AML-193 (cell line): Measurements from ENCODE around the gene DGCR2.
"Not testable (repeated sequence)": the region's sequence is repeated elsewhere in the genome, so short reads cannot be mapped to it uniquely, and the experiment has no call there.

Source experiments
- DNase-seq, 2 experiments: peaks; one replicate each; lab custom pipeline; 2025; lab: John Stamatoyannopoulos, UW

The DGCR2 gene

GRCh38 chr22:19109198-19110063, 12.8 kb downstream of the DGCR2 start:
- peak; percentile 97 to 98 for DNase-seq

GRCh38 chr22:19108807-19109197, 13.4 kb downstream of the DGCR2 start:
- DNase-seq = peak in 1 of 2 experiments; percentile 6

GRCh38 chr22:19107730-19108074, 14.5 kb downstream of the DGCR2 start:
- no peak for DNase-seq

- DNase-seq = no peak
Observed at GRCh38 chr22:19106886-19107729, 15.1 kb downstream of the DGCR2 start.

GRCh38 chr22:19105867-19106802, 16.1 kb downstream of the DGCR2 start:
- DNase-seq = peak in 1 of 2 experiments; percentile 43

- no peak for DNase-seq
Observed at GRCh38 chr22:19105456-19105855, 16.8 kb downstream of the DGCR2 start.

GRCh38 chr22:19103880-19104821, 18.1 kb downstream of the DGCR2 start:
- DNase-seq = no peak

- DNase-seq = no peak
Observed at GRCh38 chr22:19098157-19098556, 24.1 kb downstream of the DGCR2 start.

- no peak for DNase-seq
Observed at GRCh38 chr22:19097518-19097917, 24.7 kb downstream of the DGCR2 start.

GRCh38 chr22:19096555-19096954, 25.7 kb downstream of the DGCR2 start:
- no peak for DNase-seq

- no peak for DNase-seq
Observed at GRCh38 chr22:19094393-19094997, 27.7 kb downstream of the DGCR2 start.

GRCh38 chr22:19092725-19093124, 29.5 kb downstream of the DGCR2 start:
- no peak for DNase-seq

- no peak for DNase-seq
Observed at GRCh38 chr22:19090586-19091127, 31.6 kb downstream of the DGCR2 start.

- no peak for DNase-seq
Observed at GRCh38 chr22:19090183-19090582, 32.0 kb downstream of the DGCR2 start.

GRCh38 chr22:19088866-19089595, 33.2 kb downstream of the DGCR2 start:
- DNase-seq = no peak

GRCh38 chr22:19086896-19087295, 35.3 kb downstream of the DGCR2 start:
- DNase-seq = no peak

- DNase-seq = no peak
Observed at GRCh38 chr22:19086417-19086816, 35.8 kb downstream of the DGCR2 start.

GRCh38 chr22:19085233-19085718, 36.9 kb downstream of the DGCR2 start:
- peak; percentile 46 to 55 for DNase-seq

- DNase-seq = not testable (repeated sequence)
Observed at GRCh38 chr22:19084586-19084985, 37.6 kb downstream of the DGCR2 start.
